NCI-H1048 (cell line): Measurements from ENCODE around the gene CEMP1.

Experiments
- DNase-seq: peaks from one replicate; lab custom pipeline; 2025; lab: John Stamatoyannopoulos, UW

The CEMP1 gene

DNA sequence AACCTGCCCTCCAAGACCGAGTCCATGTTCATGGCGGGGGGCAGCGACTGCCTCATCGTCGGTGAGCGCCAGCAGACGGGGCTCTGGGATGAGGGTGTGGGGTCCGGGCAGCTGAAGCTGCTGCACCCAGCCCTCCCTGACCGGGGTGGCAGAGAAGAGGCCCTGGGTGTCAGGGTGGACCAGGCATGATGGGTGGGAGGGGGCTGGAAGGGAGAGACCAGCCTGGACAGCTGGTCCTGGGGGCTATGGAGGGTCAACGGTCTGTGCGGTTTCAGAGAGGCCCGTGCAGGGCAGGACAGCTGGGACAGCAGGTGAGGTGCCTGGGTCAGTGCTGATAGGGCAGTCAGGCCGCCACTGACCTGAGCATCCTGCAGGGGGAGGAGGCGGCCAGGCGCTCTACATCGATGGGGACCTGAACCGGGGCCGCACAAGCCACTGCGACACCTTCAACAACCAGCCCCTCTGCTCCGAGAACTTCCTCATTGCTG, 30.7 kb downstream of the CEMP1 start:
- DNase-seq: no peak

DNA sequence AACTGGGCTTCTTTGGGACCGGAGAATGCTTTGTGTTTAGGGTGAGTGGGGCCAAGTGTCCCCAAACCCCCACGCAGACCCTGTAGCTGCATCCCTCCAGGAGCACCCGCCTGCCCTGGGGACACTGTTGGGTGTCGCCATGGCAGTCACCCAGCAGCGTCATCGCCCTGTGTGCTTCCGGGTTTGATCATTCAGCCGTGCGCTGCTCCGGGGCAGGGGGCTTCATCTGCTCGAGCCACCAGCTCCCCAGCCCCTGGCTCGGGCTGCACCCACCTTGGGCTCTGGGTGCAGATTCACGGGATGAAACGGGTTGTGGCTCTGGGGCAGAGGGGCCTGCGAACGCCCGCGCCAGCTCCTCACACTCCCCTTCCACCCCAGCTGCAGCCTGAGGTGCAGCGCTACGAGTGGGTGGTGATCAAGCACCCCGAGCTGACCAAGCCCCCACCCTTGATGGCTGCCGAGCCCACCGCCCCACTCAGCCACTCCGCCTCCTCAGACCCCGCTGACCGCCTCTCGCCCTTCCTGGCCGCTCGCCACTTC, 31.2 kb downstream of the CEMP1 start:
- no peak for DNase-seq

DNA sequence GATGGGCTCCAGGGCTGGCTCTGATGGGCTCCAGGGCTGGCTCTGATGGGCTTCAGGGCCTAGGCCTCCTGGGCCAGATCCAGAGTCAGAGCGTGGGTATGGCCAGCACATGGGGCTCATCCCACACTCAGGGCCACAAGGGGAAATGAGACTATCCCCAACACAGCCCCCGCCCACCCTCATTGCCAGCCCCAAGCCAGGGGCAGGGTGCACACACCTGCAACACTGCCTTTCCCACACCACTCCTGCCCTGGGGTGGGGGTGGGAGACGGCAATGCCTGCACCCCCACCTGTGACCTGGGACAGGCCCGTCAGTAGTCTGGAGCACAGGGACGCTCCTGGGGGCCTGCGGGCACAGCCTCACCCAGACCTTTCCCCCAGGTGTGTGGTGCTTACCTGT, 31.8 kb downstream of the CEMP1 start:
- DNase-seq: no peak

DNA sequence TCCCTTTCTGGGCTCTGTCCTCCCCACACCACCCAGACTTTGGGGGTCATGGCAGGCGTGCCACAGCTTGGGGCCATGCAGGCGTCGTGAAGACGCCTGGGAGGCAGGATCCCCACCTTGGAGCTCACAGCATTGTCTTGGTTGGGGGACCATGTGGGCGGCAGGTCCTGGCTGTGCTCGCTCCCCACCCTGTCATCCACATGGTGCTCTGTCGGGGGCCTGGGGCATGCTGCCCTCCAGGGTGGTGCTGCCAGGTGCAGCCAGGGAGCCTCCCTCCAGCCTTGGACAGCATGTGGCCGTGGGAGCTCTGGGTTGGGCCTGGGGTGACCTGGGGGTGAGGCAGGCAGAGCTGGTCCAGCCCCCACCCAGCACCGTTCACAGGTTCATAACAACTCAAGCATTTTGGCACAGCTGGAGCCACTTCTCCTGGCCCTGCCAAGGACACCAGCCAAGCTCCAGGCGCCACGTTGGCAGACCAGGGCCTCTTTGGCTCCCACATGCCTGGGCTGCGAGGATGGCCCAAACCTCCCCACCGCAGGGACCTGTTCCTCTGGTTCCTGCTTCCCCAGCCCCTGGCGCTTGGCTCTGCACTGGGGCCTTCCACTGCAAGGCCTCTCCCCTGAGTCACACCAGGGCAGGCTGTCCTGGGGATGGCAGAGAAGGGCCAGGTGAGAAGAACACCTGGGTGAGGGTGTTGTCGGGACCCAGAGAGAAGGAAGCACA, 32.5 kb downstream of the CEMP1 start:
- no peak for DNase-seq

DNA sequence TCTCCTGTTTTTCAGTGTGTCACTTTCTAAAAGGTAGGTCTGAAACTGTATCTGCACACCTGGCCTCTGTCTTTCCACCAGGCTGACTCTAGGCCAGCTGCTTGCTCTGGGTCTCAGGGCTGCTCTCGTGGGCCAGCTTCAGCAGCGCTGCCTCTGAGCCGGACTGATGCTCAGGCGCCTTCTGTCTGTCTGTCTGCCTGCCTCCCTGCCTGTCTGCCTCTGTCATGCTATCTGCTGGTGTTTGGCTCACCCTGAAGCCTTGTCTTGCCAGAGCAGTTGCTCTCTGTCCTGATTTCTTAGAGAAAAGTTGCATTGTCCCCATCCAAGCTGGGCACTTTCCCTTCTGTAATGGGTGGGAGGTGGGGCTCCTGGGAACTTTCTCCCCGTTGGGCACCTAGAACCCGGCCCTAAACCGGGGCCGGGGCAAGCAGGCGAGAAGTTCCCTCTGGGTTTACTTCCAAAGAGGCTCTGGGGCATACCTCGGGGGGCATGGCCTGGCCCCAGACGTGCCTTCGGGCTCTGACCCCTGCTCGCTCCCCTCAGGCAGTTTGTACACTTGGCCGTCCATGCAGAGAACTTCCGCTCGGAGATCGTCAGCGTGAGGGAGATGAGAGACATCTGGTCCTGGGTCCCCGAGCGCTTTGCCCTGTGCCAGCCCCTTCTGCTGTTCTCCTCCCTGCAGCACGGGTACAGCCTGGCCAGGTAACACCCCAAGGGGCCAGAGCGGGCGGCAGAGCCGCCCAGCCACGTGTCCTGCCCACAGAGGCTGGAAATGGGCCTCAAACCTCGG, 33.3 kb downstream of the CEMP1 start:
- no peak for DNase-seq

DNA sequence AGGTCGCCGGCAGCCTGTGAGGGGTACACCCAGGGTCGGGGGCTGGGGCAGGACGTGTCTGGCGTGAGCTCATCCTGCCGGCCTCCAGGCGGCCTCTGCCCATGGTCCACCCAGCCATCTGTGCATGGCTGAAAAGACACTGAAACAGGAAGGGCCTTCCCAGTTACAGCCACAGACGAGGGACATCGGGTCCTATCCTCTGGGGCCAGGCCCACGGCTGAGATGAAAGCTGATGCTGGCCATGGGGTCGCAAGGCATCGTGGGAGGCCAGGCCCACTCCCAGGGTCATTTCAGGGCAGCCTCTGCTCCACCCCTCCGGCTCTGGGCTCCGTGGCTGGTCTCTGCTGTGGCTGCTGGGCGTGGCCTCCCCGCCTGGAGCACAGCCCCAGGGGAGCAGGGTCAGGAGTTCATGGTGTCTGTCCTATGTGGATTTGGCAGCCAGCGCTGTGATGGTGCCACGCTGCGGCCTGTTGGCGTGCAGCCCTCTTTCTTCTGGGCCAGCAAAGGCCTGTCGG, 34.0 kb downstream of the CEMP1 start:
- no peak for DNase-seq

DNA sequence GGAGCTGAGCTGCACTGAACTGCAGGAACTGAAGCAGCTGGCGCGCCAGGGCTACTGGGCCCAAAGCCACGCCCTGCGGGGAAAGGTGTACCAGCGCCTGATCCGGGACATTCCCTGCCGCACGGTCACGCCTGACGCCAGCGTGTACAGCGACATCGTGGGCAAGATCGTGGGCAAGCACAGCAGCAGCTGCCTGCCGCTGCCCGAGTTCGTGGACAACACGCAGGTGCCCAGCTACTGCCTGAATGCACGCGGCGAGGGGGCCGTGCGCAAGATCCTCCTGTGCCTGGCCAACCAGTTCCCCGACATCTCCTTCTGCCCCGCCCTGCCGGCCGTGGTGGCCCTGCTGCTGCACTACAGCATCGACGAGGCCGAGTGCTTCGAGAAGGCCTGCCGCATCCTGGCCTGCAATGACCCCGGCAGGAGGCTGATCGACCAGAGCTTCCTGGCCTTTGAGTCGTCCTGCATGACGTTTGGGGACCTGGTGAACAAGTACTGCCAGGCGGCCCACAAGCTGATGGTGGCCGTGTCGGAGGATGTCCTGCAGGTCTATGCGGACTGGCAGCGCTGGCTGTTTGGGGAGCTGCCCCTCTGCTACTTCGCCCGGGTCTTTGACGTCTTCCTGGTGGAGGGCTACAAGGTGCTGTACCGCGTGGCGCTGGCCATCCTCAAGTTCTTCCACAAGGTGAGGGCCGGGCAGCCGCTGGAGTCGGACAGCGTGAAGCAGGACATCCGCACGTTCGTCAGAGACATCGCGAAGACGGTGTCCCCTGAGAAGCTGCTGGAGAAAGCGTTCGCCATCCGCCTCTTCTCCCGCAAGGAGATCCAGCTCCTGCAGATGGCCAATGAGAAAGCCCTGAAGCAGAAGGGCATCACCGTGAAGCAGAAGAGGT, 34.7 kb downstream of the CEMP1 start:
- no peak for DNase-seq

DNA sequence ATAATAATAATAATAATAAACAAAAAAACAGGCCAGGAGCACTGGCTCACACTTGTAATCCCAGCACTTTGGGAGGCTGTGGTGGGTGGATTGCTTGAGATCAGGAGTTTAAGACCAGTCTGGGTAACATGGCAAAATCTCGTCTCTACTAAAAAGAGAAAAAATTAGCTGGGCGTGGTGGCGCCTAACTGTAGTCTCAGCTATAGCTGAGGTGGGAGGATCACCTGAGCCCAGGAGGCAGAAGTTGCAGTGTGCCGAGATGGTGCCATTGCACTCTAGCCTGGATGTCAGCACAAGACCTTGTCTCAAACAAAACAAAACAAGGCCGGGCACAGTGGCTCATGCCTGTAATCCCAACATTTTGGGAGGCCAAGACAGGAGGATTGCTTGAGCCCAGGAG, 36.2 kb downstream of the CEMP1 start:
- no peak for DNase-seq

DNA sequence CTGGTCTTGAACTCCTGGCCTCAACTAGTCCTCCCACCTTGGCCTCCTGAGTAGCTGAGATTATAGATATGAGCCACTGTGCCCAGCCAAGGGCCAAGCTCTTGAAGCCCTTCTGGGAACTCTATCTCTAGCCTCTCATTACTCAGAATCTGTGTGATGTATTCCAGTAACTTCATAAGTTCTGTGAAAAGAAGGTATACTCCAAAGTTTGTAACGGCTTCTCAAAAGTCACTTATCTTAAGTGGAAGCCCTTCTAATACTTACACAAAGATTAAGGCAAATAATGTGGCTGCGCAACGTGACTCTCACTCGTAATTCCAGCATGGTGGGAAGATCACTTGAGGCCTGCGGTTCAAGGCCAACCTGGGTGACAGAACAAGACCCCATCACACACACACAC, 36.6 kb downstream of the CEMP1 start:
- DNase-seq: no peak

DNA sequence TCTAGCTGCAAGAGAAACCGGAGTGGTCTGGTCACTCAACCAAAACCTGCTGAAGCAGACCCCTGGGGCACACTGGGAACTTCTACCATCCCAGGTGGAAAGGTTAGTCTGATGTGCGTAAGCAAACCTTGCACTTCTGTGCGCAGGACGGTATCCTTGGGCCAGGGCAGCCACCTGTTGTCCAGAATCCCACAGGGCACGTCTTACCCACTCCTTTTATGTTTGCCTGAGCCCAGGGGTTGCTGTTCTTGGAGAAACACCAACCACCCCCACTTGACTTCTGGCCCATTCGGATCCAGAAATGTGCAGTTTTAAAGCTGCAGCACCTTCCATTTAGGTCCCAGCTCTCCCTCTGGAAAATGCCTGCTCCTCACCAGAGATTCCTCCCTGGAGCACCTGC, 37.6 kb downstream of the CEMP1 start:
- no peak for DNase-seq

DNA sequence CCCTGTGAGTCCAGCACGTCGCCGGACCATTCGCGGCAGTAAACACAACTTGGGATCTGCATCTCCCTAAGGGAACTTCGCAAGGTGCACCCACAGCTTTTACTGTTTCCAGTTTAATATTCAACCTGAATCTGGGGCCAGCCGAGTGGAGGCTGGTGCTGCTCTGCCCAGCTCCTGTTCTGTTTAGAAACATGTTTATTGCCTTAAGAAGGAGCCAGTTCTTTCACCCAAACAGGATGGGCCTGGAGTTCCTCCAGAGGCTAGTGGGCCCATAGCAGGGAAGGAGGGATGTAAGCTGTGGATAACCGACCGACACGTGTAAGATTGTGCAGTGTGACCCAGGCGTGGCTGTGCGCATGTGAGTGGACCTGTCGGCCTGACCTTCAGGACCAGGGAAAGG, 38.9 kb downstream of the CEMP1 start:
- no peak for DNase-seq

DNA sequence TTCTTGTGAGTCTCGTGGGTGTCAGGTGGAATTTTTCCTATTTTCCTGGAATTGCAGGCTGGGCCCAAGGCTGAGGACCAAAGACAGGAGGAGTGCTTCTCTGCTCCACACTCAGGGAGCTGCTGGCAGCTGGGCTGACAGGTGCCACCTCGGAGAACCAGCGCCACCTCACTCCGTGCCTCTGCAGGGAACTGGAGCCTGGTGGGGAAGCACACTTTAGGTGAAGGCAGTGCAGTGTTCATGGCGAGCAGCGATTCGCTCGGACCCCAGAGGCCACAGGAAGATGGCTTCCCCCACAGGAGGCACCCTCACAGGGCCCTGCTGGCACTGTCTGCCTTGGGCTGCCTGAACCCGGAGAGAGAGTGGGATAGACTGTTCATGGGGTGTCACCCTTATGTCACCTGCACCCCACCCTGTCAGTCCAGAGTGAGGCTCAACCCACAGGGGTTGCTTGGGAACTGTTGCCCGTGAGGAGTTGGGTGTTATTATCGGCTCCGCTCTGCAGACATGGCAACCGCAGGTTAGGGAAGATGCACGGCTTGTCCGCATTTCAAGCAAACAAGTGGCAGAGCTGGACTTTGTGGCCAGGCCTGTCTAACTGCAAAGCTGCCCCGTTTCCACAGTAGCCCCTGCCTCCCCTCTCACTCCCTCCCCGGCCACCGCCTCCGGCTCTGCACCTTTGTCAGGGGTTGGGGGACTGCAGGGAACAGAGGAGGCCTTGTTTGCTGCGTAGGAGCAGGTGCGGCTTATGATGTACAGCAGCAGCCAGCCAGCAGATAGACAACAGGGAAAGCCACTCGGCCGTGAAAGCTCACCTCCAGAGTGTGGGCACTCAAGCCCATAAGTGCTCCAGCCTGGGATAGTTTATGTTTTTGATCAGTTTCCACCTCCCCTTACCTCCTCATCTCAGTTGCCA, 40.8 kb downstream of the CEMP1 start:
- DNase-seq: no peak

DNA sequence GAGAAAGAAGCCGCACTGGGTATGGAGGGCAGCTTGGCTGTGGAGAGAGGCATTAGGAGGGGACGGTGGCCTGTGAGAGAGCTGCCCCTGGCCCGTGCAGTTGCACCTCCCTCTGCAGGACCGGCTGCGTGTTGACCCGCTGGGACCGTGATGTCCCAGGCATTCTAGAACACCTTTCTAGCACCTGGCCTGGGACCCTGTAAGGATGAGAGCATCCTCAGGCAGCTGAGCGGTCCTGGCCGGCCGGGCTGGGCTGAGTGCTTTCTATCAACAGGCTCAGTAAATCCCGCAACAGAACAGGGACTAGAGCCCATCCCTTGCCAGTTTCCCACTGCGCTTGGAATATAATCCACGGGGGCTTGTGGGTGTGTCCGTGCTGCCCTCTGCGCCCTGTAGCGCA, 41.6 kb downstream of the CEMP1 start:
- DNase-seq: no peak

DNA sequence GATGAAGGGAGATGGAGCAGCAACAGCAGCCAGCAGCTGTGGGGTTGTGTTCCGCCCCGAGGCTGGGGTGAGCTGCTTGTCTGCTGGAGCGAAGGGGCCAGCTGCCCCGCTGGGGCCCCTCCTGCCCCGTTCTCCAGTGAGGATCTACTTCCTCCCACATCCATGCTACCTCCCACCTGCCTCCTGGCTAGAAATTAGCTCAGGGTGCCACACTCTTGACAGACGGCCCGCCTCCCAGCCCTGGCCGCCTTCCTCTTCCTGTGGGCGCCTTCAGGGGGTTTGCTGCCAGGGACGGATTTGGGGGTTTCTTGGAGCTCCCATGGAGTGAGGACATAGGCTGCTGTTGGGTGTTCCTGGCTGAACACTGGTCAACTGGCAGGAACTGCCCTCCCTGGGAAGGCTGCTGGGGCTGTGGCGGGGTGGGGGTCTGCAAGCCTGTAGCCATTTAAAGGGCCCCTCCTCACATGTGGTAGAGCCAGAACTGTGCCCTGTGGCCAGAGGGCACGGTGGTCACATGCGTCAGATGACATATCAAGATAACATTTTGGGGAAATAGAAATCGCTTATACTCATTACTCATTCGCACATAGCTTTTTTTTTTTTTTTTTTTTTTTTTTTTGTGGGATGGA, 43.2 kb downstream of the CEMP1 start:
- no peak for DNase-seq

DNA sequence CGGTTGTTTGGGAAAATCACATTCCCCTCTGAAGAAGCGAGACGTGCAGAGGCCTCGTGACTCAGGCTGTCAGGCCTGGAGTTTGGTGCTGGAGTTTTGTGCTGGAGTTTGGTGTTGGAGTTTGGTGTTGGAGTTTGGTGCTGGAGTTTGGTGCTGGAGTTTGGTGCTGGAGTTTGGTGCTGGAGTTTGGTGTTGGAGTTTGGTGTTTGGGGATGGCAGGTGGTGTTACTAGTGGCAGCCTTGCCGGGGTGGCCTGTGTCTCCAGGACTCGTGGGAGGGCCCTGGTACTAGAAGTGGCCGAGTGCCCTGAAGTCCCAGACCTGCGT, 43.7 kb downstream of the CEMP1 start:
- DNase-seq: no peak

DNA sequence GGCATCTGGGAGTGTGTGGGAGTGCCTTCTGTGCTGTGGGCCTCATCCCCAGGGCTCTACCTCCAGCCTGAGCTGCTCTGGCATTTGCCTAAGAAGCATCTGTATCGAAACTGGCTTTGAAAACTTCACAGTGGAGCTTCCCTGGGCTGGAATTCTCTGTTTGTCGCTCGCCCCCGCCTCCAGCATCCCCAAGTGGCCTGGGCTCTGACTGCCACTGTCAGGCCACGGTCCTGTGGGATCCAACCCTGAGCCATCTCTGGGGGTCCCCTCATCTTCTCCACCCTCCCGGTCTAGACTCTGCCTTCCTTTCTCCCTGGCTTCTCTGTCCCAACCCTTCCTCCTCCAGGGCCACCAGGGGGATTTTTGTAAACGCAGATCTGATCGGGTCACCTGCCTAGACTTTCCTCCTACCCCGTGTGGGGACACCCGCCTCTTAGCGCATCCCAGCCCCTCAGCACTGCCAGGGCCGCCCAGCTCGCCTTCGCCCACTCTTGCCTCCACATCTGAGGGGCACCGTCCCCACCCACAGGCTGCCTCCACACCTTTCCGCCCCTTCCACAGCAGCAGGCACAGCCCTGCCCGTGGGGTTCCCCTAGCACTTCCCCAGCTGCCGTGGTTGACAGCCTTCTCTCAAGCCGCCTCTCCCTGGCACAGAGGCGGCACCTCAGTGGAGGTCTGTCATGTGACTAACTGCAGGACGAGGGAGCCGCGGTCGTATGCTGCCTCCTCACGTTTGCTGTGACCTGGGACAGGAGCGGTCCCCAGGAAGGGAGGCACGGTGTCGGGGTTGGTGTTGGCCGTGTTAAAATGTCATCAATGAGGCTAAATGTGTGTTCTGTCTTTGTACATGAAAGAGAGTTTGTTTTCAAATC, 44.3 kb downstream of the CEMP1 start:
- no peak for DNase-seq

DNA sequence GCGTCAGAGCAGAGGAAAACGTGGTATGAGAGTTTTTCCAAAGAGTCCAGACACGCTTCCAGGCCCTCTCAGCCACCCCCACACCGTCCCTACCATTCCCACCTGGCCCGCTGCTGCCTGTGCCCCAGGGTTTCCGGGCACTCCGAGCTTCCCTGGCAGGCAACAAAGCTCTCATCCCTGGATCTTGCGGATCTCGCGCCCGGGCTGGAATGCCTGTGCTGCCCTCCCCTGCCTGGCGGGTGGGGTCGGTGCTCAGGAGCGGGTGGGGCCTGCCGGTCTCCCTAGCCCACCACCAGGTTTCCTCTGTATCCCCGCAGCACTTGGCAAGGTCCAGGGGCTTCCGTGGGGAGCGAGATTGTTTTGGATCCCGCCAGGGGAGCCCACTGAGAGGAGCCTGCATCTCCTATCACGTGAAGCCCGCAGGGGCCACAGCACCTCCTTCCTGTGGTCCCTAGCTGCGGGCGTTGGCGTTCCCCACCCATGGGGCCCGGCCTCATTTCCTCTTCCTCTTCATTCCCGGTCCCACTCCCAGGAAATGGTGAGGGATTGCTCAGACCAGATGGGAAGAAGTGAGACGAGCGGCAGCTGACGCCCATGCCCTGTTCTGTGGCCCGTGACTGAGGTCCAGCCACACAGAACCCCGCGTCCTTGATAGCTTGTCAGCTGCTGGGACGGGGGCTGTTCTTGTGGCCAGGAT, 45.2 kb downstream of the CEMP1 start:
- DNase-seq: no peak

DNA sequence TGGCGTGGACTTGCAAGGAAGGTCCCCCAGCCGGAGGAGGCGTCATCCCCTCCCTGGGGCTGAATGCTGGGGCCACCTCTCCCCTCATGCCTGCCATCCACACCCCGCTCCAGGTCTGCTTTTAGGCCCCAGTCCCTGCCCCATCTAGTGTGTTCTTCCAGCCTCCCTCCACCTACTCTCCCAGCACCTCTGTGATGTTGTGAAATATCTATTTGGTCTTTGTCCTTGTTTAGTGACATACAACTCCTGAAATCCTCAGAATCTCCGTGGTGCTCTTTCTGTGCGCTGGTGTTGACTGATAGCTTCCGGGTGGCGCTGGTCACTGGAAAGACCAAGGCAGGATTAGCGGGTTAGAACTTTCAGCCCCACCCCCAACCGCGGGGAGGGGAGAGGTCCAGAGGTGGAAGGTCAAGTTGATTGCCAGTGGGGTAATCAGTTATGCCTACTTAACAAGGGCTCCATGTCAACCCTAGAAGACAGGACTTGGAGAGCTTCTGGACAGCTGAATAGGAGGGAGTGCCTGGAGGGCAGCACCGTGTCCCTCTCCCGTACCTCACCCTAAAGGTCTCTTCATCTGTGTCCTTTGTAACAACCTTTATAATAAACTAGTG, 46.2 kb downstream of the CEMP1 start:
- no peak for DNase-seq
